ENCODE data around the gene LRCH1.
A peak's percentile ranks its signal among the peaks of the same experiment; 100 is the strongest.
"Not testable (repeated sequence)": the region's sequence is repeated elsewhere in the genome, so short reads cannot be mapped to it uniquely, and the experiment has no call there.

LRCH1 gene, protein sequence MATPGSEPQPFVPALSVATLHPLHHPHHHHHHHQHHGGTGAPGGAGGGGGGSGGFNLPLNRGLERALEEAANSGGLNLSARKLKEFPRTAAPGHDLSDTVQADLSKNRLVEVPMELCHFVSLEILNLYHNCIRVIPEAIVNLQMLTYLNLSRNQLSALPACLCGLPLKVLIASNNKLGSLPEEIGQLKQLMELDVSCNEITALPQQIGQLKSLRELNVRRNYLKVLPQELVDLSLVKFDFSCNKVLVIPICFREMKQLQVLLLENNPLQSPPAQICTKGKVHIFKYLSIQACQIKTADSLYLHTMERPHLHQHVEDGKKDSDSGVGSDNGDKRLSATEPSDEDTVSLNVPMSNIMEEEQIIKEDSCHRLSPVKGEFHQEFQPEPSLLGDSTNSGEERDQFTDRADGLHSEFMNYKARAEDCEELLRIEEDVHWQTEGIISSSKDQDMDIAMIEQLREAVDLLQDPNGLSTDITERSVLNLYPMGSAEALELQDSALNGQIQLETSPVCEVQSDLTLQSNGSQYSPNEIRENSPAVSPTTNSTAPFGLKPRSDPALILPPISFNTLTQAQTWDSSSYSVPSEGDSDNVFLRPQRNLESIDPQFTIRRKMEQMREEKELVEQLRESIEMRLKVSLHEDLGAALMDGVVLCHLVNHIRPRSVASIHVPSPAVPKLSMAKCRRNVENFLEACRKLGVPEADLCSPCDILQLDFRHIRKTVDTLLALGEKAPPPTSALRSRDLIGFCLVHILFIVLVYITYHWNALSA

DNA sequence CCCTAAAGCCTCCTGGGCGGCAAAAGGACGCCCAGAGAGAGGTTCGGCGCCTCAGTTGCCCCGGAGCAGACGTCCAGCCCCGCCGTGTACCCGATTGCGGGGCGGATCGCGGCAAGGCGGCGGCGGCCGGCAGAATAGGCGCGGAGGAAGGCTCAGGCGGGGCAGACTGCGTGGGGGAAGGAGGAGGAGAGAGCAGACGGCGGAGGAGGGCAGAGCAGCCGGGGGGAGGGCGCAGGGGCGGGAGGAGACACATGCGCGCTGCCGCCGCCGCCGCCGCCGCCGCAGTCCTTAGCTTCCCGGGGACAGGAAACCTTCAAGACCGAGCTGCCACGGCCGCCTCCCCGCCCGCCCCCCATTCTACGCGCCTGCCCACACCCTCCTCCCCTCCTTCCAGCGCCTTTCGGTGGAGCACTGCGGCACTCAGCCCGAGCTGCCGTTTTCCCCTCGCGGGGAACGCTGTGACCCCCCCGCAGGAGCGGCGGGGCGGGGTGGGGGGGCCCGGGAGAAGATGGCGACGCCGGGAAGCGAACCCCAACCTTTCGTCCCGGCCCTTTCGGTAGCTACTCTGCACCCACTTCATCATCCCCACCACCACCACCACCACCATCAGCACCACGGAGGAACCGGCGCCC lies at the start of gene LRCH1:
Gene LRCH1, plus strand, starts transcription at position 282 of the 632 bp plus-strand sequence. Its CDS starts 227 bp downstream, at position 509.
- peak within 1 kb of the TSS; percentile 81 for H3K4me3 ChIP-seq (ENCODE audit: low read depth, low read length)
- H3K9ac ChIP-seq (ENCODE audit: low read depth, low read length), result peak within 1 kb of the TSS; percentile 69
- no peaks in the 10 kb centered on the region for H3K36me3 ChIP-seq (ENCODE audit: control insufficient read depth, insufficient read depth, low read length)
- H3K27me3 ChIP-seq (ENCODE audit: control insufficient read depth, insufficient read depth, low read length), result peaks cover 11% of the 10 kb centered on the region
- H3K9me3 ChIP-seq (ENCODE audit: control insufficient read depth, insufficient read depth, low read length), result no peaks in the 10 kb centered on the region
- peaks cover 6% of the 10 kb centered on the region for H3K4me1 ChIP-seq (ENCODE audit: control insufficient read depth, insufficient read depth, low read length)
- H3K27ac ChIP-seq (ENCODE audit: low read depth, low read length), result peak within 1 kb of the TSS; percentile 46

DNA sequence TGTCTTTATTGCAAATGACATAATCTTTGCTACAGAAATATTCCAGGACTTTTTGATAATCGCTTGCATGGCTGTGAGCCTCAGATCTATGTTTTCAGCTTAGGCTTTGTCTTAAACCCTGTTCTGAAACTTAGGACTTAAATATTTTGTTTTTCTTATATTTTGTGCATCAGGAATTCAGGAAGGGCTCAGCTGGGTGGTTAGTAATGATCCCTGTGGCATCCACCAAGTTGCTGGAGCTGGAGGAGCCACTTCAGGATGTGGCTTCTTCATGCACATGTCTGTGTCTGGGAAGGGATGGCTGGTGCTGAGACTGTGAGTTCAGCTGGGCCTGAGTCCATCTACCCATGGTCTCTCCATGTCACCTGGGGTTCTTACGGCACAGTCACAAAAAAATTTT lies 48.9 kb upstream of the LRCH1 start:
- Histone ChIP-seq H3K27ac (ENCODE audit: low read depth, low read length) (no peak overlapping the region), H3K9me3 (ENCODE audit: control insufficient read depth, insufficient read depth, low read length) (no peaks in the 10 kb centered on the region), H3K4me3 (ENCODE audit: low read depth, low read length) (no peak overlapping the region), H3K9ac (ENCODE audit: low read depth, low read length) (no peak overlapping the region), H3K27me3 (ENCODE audit: control insufficient read depth, insufficient read depth, low read length) (no peaks in the 10 kb centered on the region), H3K4me1 (ENCODE audit: control insufficient read depth, insufficient read depth, low read length) (no peaks in the 10 kb centered on the region), H3K36me3 (ENCODE audit: control insufficient read depth, insufficient read depth, low read length) (no peaks in the 10 kb centered on the region)

DNA sequence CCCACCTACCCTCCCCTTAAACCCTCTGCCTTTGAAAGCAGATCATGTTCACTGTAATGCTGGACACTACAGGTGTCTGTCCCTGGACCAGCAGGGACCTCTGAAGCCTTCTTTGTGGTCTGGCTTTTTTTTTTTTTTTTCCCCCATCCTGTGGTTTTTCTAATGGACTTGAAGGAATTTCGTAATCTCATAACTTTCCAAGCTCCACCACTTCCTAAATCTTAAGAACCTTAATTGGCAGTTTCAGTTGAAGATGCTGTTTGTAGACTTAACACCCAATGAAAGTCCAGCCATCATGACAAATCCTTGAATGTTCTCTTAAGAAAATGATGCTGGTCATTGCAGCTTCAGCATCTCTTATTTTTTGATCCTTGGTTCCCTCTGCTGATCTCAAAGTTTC lies 45.0 kb upstream of the LRCH1 start:
- H3K4me1 ChIP-seq (ENCODE audit: control insufficient read depth, insufficient read depth, low read length), result no peaks in the 10 kb centered on the region
- no peaks in the 10 kb centered on the region for H3K27me3 ChIP-seq (ENCODE audit: control insufficient read depth, insufficient read depth, low read length)
- no peak overlapping the region for H3K4me3 ChIP-seq (ENCODE audit: low read depth, low read length)
- H3K36me3 ChIP-seq (ENCODE audit: control insufficient read depth, insufficient read depth, low read length), result no peaks in the 10 kb centered on the region
- H3K9me3 ChIP-seq (ENCODE audit: control insufficient read depth, insufficient read depth, low read length), result no peaks in the 10 kb centered on the region
- H3K27ac ChIP-seq (ENCODE audit: low read depth, low read length), result no peak overlapping the region
- no peak overlapping the region for H3K9ac ChIP-seq (ENCODE audit: low read depth, low read length)

DNA sequence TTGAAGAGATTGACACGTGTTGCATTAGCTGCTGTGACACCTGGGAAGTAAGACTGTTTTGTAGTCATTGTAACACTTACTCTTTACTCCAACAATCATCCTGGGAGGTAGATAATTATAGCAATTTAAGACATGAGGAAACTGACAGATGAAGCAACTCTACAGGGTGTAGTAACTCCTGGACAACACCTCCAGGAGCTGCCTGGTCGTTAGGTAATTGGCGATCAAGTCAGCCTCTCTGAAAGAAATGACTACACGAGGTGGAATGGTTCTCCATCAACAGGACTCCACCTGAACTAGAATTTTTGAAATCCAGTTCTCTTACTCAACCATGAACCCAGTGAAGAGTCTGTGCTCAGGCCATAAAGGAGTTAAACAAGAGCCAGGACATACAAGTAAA lies 43.0 kb upstream of the LRCH1 start:
- Histone ChIP-seq H3K36me3 (ENCODE audit: control insufficient read depth, insufficient read depth, low read length) (no peaks in the 10 kb centered on the region), H3K27ac (ENCODE audit: low read depth, low read length) (no peak overlapping the region), H3K9ac (ENCODE audit: low read depth, low read length) (no peak overlapping the region), H3K9me3 (ENCODE audit: control insufficient read depth, insufficient read depth, low read length) (no peaks in the 10 kb centered on the region), H3K4me1 (ENCODE audit: control insufficient read depth, insufficient read depth, low read length) (no peaks in the 10 kb centered on the region), H3K4me3 (ENCODE audit: low read depth, low read length) (no peak overlapping the region), H3K27me3 (ENCODE audit: control insufficient read depth, insufficient read depth, low read length) (no peaks in the 10 kb centered on the region)

DNA sequence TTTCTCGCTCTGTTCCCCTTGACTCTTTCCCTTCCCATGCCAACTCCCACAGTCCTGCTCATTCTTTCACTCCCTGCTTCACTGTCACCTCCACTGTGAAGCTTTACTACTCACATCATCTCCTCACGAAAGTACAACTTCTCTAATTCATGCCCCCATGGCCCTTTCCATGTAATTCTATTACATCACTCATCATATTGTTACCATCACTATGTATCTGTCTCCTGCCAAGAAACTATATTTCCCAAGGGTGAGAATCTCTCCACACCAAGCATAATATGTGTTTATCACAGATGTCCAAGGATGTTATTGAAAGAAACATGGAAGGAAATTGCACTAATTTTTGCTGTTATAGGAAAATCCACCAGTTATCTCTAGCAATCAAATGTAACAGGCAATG lies 37.2 kb upstream of the LRCH1 start:
- Histone ChIP-seq H3K4me1 (ENCODE audit: control insufficient read depth, insufficient read depth, low read length) (peaks cover 8% of the 10 kb centered on the region; the same call in 1 of the 2 replicates), H3K9me3 (ENCODE audit: control insufficient read depth, insufficient read depth, low read length) (no peaks in the 10 kb centered on the region), H3K4me3 (ENCODE audit: low read depth, low read length) (no peak overlapping the region), H3K36me3 (ENCODE audit: control insufficient read depth, insufficient read depth, low read length) (no peaks in the 10 kb centered on the region), H3K27ac (ENCODE audit: low read depth, low read length) (no peak overlapping the region), H3K9ac (ENCODE audit: low read depth, low read length) (no peak overlapping the region), H3K27me3 (ENCODE audit: control insufficient read depth, insufficient read depth, low read length) (no peaks in the 10 kb centered on the region)

DNA sequence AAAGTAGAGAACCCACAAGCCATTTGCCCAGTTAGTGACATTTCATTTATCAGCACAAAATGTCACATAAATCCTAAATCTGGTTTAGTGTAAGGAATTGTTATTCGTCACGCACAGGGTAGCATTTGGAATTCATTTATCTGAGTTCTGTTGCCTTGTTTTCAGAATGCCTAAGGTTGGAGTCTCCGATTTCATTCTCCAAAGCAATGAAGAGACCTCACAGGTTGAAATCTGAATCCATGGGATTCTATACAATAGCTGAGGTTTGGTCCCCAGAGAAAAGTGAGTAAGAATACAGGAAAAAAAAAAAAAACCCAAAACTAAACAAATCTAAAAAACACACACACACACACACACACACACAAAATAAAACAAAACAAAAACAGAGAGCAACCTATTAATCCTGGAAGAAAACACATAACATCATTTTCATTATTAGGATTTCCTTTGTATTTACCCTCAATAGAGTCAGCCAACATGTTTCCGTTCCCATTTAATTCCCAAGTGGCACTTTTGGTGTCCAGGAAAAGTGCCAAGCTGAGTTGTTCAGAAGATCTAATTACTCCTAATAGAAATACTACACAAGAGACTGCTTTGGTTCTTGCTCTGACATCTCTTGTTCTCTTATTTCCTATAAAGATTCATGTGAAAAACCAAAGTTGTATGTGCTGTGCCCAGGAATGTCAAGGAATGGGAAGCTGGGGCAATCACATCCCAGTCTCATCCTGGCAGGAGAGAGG lies 36.2 kb upstream of the LRCH1 start:
- Histone ChIP-seq H3K4me3 (ENCODE audit: low read depth, low read length) (no peak overlapping the region), H3K36me3 (ENCODE audit: control insufficient read depth, insufficient read depth, low read length) (no peaks in the 10 kb centered on the region), H3K9ac (ENCODE audit: low read depth, low read length) (no peak overlapping the region), H3K27me3 (ENCODE audit: control insufficient read depth, insufficient read depth, low read length) (no peaks in the 10 kb centered on the region), H3K4me1 (ENCODE audit: control insufficient read depth, insufficient read depth, low read length) (peaks cover 8% of the 10 kb centered on the region; the same call in 1 of the 2 replicates), H3K9me3 (ENCODE audit: control insufficient read depth, insufficient read depth, low read length) (peaks cover 2% of the 10 kb centered on the region; the same call in 1 of the 2 replicates), H3K27ac (ENCODE audit: low read depth, low read length) (no peak overlapping the region)

DNA sequence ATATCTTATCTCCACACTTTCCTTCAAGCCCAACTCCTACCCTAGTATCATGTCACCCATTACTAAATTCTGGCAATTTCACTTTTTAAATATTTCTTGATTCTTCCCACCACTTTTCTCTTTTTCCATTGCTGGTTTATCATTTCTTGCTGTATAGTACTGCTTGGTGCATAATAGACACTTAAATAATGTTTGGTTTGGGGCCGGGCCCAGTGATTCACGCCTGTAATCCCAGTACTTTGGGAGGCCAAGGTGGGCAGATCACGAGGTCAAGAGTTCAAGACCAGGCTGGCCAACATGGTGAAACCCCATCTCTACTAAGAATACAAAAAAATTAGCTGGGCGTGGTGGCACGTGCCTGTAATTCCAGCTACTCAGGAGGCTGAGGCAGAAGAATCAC lies 35.2 kb upstream of the LRCH1 start:
- not testable (repeated sequence) for H3K9ac ChIP-seq (ENCODE audit: low read depth, low read length); H3K4me3 ChIP-seq (ENCODE audit: low read depth, low read length); H3K9me3 ChIP-seq (ENCODE audit: control insufficient read depth, insufficient read depth, low read length)

DNA sequence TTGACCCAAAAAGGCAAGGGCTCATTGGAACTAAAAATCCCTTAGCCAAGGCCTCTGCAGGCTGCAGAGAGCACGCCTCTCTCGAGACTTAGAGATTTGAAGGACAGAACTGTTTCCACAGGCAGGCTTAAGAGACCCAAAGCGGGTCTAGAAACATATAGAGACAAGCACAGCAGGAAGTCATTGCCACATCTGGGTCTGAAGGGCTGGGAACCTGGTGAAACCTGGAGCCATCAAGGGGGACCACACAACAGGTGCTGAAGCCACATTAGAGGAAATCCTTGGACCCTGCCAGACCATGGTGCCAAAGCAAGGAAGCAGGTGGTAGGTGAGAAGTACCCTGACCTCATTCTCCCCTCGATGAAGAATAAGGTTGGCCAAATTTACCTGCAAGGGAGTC lies 33.8 kb upstream of the LRCH1 start:
- no peak overlapping the region for H3K4me3 ChIP-seq (ENCODE audit: low read depth, low read length)
- H3K36me3 ChIP-seq (ENCODE audit: control insufficient read depth, insufficient read depth, low read length), result no peaks in the 10 kb centered on the region
- H3K27ac ChIP-seq (ENCODE audit: low read depth, low read length), result no peak overlapping the region
- H3K27me3 ChIP-seq (ENCODE audit: control insufficient read depth, insufficient read depth, low read length), result no peaks in the 10 kb centered on the region
- H3K4me1 ChIP-seq (ENCODE audit: control insufficient read depth, insufficient read depth, low read length), result peaks cover 8% of the 10 kb centered on the region; the same call in 1 of the 2 replicates
- peaks cover 2% of the 10 kb centered on the region; the same call in 1 of the 2 replicates for H3K9me3 ChIP-seq (ENCODE audit: control insufficient read depth, insufficient read depth, low read length)
- H3K9ac ChIP-seq (ENCODE audit: low read depth, low read length), result no peak overlapping the region

More for the DNA sequence above, 35.2 kb upstream of the LRCH1 start:
- H3K4me1 ChIP-seq (ENCODE audit: control insufficient read depth, insufficient read depth, low read length); H3K27me3 ChIP-seq (ENCODE audit: control insufficient read depth, insufficient read depth, low read length); H3K27ac ChIP-seq (ENCODE audit: low read depth, low read length); H3K36me3 ChIP-seq (ENCODE audit: control insufficient read depth, insufficient read depth, low read length): not testable (repeated sequence)

DNA sequence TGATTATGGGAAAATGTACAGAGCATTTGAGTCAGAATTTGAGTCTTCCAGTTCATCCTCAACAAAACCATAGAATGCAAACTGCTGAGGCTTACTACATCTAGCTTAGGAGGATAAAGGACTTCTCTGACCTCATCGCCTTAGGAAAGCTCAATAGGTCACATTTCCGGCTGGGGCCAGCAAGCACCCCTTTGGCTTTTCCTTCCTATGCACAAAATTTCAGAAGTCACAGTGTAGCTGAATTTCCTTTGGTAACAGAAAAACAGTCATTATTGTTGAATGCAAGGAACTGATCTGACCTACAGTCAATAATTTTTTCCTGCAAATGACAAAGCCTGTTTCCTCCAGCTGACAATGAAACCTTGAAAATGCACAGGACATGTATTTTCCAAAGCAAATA lies 32.8 kb upstream of the LRCH1 start:
- H3K27ac ChIP-seq (ENCODE audit: low read depth, low read length), result no peak overlapping the region
- no peak overlapping the region for H3K9ac ChIP-seq (ENCODE audit: low read depth, low read length)
- H3K4me1 ChIP-seq (ENCODE audit: control insufficient read depth, insufficient read depth, low read length), result peaks cover 8% of the 10 kb centered on the region; the same call in 1 of the 2 replicates
- H3K27me3 ChIP-seq (ENCODE audit: control insufficient read depth, insufficient read depth, low read length), result no peaks in the 10 kb centered on the region
- no peaks in the 10 kb centered on the region for H3K36me3 ChIP-seq (ENCODE audit: control insufficient read depth, insufficient read depth, low read length)
- peaks cover 2% of the 10 kb centered on the region; the same call in 1 of the 2 replicates for H3K9me3 ChIP-seq (ENCODE audit: control insufficient read depth, insufficient read depth, low read length)
- H3K4me3 ChIP-seq (ENCODE audit: low read depth, low read length), result no peak overlapping the region

DNA sequence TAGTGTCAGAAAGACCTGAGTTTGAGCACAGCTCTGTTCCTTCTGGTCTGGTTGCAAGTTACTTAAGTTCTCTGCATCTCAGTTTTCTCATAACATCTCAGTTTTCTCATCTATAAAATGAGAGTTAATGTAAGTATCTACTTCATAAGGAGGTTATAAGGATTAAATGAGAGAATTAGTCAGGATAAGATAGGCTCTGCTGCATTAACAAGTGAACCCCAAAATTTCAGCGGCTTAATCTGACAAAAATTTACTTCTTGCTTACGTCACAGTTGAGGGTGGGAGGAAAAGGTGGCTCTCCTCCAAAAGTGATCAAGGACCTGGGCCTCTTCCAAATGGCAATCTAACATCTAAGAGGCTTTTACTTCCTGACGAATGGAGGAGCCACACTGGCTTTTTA lies 31.5 kb upstream of the LRCH1 start:
- no peaks in the 10 kb centered on the region for H3K27me3 ChIP-seq (ENCODE audit: control insufficient read depth, insufficient read depth, low read length)
- peaks cover 8% of the 10 kb centered on the region; the same call in 1 of the 2 replicates for H3K4me1 ChIP-seq (ENCODE audit: control insufficient read depth, insufficient read depth, low read length)

More for the DNA sequence above, 31.5 kb upstream of the LRCH1 start:
- Histone ChIP-seq H3K27ac (ENCODE audit: low read depth, low read length) (no peak overlapping the region), H3K9ac (ENCODE audit: low read depth, low read length) (no peak overlapping the region), H3K4me3 (ENCODE audit: low read depth, low read length) (no peak overlapping the region), H3K9me3 (ENCODE audit: control insufficient read depth, insufficient read depth, low read length) (peaks cover 2% of the 10 kb centered on the region; the same call in 1 of the 2 replicates), H3K36me3 (ENCODE audit: control insufficient read depth, insufficient read depth, low read length) (no peaks in the 10 kb centered on the region)
